ENCODE measurements around the gene SIRPA. TPM values are rescaled to one million over a fixed set of nuclear protein-coding genes. Genes with fewer than 3 reads are reported as not detected.

The SIRPA gene
- total RNA-seq, 1 donor from 2014 or later: 35.5 TPM

- Histone ChIP-seq H3K36me3 (ENCODE audit: insufficient read depth, low read length) (no peaks in the 10 kb centered on the region), H3K9me3 (ENCODE audit: insufficient read depth, low read depth, low read length) (no peaks in the 10 kb centered on the region), H3K4me1 (ENCODE audit: insufficient read depth, low read length) (no peaks in the 10 kb centered on the region), H3K27me3 (ENCODE audit: insufficient read depth, low read length) (peaks cover 13% of the 10 kb centered on the region), H4K20me1 (ENCODE audit: insufficient read depth, low read length) (no peaks in the 10 kb centered on the region), H3K27ac (ENCODE audit: low read depth, low read length) (no peak overlapping the region), H2AFZ (ENCODE audit: low read depth, low read length) (no peak overlapping the region), H3K79me2 (ENCODE audit: insufficient read depth, low read length) (no peaks in the 10 kb centered on the region), H3K4me3 (ENCODE audit: insufficient read depth, low read depth, low read length) (no peak overlapping the region), H3K9ac (ENCODE audit: low read length) (no peak overlapping the region), H3K4me2 (ENCODE audit: low read length) (no peak overlapping the region)
- Mint-ChIP-seq H3K27me3 (ENCODE audit: low read depth, unreplicated experiment) (peaks cover 57% of the 10 kb centered on the region), H3K36me3 (ENCODE audit: low read depth, unreplicated experiment) (no peaks in the 10 kb centered on the region), H3K27ac (ENCODE audit: unreplicated experiment) (no peak overlapping the region), H3K4me1 (ENCODE audit: low read depth, unreplicated experiment) (no peaks in the 10 kb centered on the region), H3K9me3 (ENCODE audit: unreplicated experiment) (no peaks in the 10 kb centered on the region), H3K4me3 (ENCODE audit: unreplicated experiment) (no peak overlapping the region)
- no peak for FAIRE-seq
- DNase-seq (ENCODE audit: low read depth): no peak
- TF ChIP-seq EZH2 (IDR thresholded peaks at IDR 0.05; ENCODE audit: insufficient read depth, low read length) (no peak), CTCF (IDR thresholded peaks at IDR 0.05; ENCODE audit: insufficient read depth, low read depth, low read length) (no peak)
Observed at GRCh38 chr20:1979106-1979778, 84.0 kb downstream of the SIRPA start.

GRCh38 chr20:1982686-1983085 lies 87.5 kb downstream of the SIRPA start:
- TF ChIP-seq CTCF (IDR thresholded peaks at IDR 0.05; ENCODE audit: insufficient read depth, low read depth, low read length) (no peak), EZH2 (IDR thresholded peaks at IDR 0.05; ENCODE audit: insufficient read depth, low read length) (no peak)
- no peak for FAIRE-seq

GRCh38 chr20:1983301-1983700 lies 88.1 kb downstream of the SIRPA start:
- no peak overlapping the region for H3K4me3 ChIP-seq (ENCODE audit: insufficient read depth, low read depth, low read length)
- H3K79me2 ChIP-seq (ENCODE audit: insufficient read depth, low read length): no peaks in the 10 kb centered on the region
- no peak overlapping the region for H3K4me2 ChIP-seq (ENCODE audit: low read length)
- H3K9me3 ChIP-seq (ENCODE audit: insufficient read depth, low read depth, low read length): no peaks in the 10 kb centered on the region
- H2AFZ ChIP-seq (ENCODE audit: low read depth, low read length): no peak overlapping the region
- Mint-ChIP-seq H3K36me3 (ENCODE audit: low read depth, unreplicated experiment) (peaks cover 2% of the 10 kb centered on the region), H3K4me1 (ENCODE audit: low read depth, unreplicated experiment) (peaks cover 2% of the 10 kb centered on the region), H3K9me3 (ENCODE audit: unreplicated experiment) (no peaks in the 10 kb centered on the region), H3K4me3 (ENCODE audit: unreplicated experiment) (no peak overlapping the region), H3K27ac (ENCODE audit: unreplicated experiment) (no peak overlapping the region), H3K27me3 (ENCODE audit: low read depth, unreplicated experiment) (peaks cover 67% of the 10 kb centered on the region)
- peaks cover 7% of the 10 kb centered on the region for H3K27me3 ChIP-seq (ENCODE audit: insufficient read depth, low read length)
- no peak for DNase-seq (ENCODE audit: low read depth)
- no peak for FAIRE-seq
- TF ChIP-seq CTCF (IDR thresholded peaks at IDR 0.05; ENCODE audit: insufficient read depth, low read depth, low read length) (no peak), EZH2 (IDR thresholded peaks at IDR 0.05; ENCODE audit: insufficient read depth, low read length) (no peak)
- no peaks in the 10 kb centered on the region for H3K36me3 ChIP-seq (ENCODE audit: insufficient read depth, low read length)
- no peaks in the 10 kb centered on the region for H4K20me1 ChIP-seq (ENCODE audit: insufficient read depth, low read length)
- no peaks in the 10 kb centered on the region for H3K4me1 ChIP-seq (ENCODE audit: insufficient read depth, low read length)
- H3K27ac ChIP-seq (ENCODE audit: low read depth, low read length): no peak overlapping the region
- no peak overlapping the region for H3K9ac ChIP-seq (ENCODE audit: low read length)

More at GRCh38 chr20:1982686-1983085, 87.5 kb downstream of the SIRPA start:
- Mint-ChIP-seq H3K27ac (ENCODE audit: unreplicated experiment) (no peak overlapping the region), H3K4me3 (ENCODE audit: unreplicated experiment) (no peak overlapping the region), H3K36me3 (ENCODE audit: low read depth, unreplicated experiment) (peaks cover 2% of the 10 kb centered on the region), H3K27me3 (ENCODE audit: low read depth, unreplicated experiment) (peaks cover 67% of the 10 kb centered on the region), H3K4me1 (ENCODE audit: low read depth, unreplicated experiment) (peaks cover 1% of the 10 kb centered on the region), H3K9me3 (ENCODE audit: unreplicated experiment) (no peaks in the 10 kb centered on the region)
- no peak overlapping the region for H3K4me2 ChIP-seq (ENCODE audit: low read length)
- H3K27ac ChIP-seq (ENCODE audit: low read depth, low read length): no peak overlapping the region
- no peaks in the 10 kb centered on the region for H3K36me3 ChIP-seq (ENCODE audit: insufficient read depth, low read length)
- no peaks in the 10 kb centered on the region for H4K20me1 ChIP-seq (ENCODE audit: insufficient read depth, low read length)
- H3K4me3 ChIP-seq (ENCODE audit: insufficient read depth, low read depth, low read length): no peak overlapping the region
- H3K9me3 ChIP-seq (ENCODE audit: insufficient read depth, low read depth, low read length): no peaks in the 10 kb centered on the region
- H3K27me3 ChIP-seq (ENCODE audit: insufficient read depth, low read length): peaks cover 11% of the 10 kb centered on the region
- H2AFZ ChIP-seq (ENCODE audit: low read depth, low read length): no peak overlapping the region
- H3K9ac ChIP-seq (ENCODE audit: low read length): no peak overlapping the region
- no peaks in the 10 kb centered on the region for H3K4me1 ChIP-seq (ENCODE audit: insufficient read depth, low read length)
- H3K79me2 ChIP-seq (ENCODE audit: insufficient read depth, low read length): no peaks in the 10 kb centered on the region
- no peak for DNase-seq (ENCODE audit: low read depth)
